BE2C (cell line): ENCODE data around the gene POLR3H.

Experiments
- DNase-seq: peaks from one replicate; pipeline ENCODE4 v3.0.0-alpha.2; 2020
- H3K27me3 ChIP-seq: fragments of 250-450 bp; sonication (Bioruptor Pico); 2 replicates; pipeline ENCODE4 v1.5.1; 2020; ENCODE audit warnings: mild to moderate bottlenecking
- H3K36me3 ChIP-seq: fragments of 250-450 bp; sonication (Bioruptor Pico); 2 replicates; pipeline ENCODE4 v1.5.1; 2020; ENCODE audit warnings: mild to moderate bottlenecking
- H3K4me1 ChIP-seq: fragments of 250-450 bp; sonication (Bioruptor Pico); 2 replicates; pipeline ENCODE4 v1.5.1; 2020
- H3K4me3 ChIP-seq: 2 replicates; pipeline ENCODE4 v1.5.1; 2011; ENCODE audit warnings: low read depth, low read length
- H3K9me3 ChIP-seq: fragments of 250-450 bp; sonication (Bioruptor Pico); 2 replicates; pipeline ENCODE4 v1.5.1; 2020
- CTCF ChIP-seq: IDR thresholded peaks from 2 replicates; pipeline ENCODE4 v1.5.1; 2012; ENCODE audit warnings: mild to moderate bottlenecking, low read depth, low read length

The POLR3H gene

GRCh38 chr22:41488076-41488475 is 56.2 kb downstream of the POLR3H start:
- no peak for TF ChIP-seq CTCF
- Histone ChIP-seq H3K36me3 (peaks cover 3% of the 10 kb centered on the region; the same call in 1 of the 2 replicates), H3K4me1 (peaks cover 14% of the 10 kb centered on the region), H3K27me3 (no peaks in the 10 kb centered on the region), H3K9me3 (no peaks in the 10 kb centered on the region), H3K4me3 (no peak overlapping the region)
- no peak for DNase-seq

GRCh38 chr22:41487037-41487935 is 57.0 kb downstream of the POLR3H start:
- Histone ChIP-seq H3K4me3 (no peak overlapping the region), H3K4me1 (peaks cover 14% of the 10 kb centered on the region), H3K27me3 (no peaks in the 10 kb centered on the region), H3K36me3 (peaks cover 3% of the 10 kb centered on the region; the same call in 1 of the 2 replicates), H3K9me3 (no peaks in the 10 kb centered on the region)
- no peak for DNase-seq
- no peak for TF ChIP-seq CTCF

GRCh38 chr22:41485033-41485432 is 59.2 kb downstream of the POLR3H start:
- no peak overlapping the region for H3K4me3 ChIP-seq
- TF ChIP-seq CTCF, result no peak
- peaks cover 3% of the 10 kb centered on the region; the same call in 1 of the 2 replicates for H3K36me3 ChIP-seq
- no peak for DNase-seq
- peaks cover 14% of the 10 kb centered on the region for H3K4me1 ChIP-seq
- H3K27me3 ChIP-seq, result no peaks in the 10 kb centered on the region
- no peaks in the 10 kb centered on the region for H3K9me3 ChIP-seq

- no peaks in the 10 kb centered on the region for H3K27me3 ChIP-seq
- TF ChIP-seq CTCF, result no peak
- no peaks in the 10 kb centered on the region; the same call in 1 of the 2 replicates for H3K36me3 ChIP-seq
- H3K4me3 ChIP-seq, result no peak overlapping the region
- no peak for DNase-seq
- peaks cover 6% of the 10 kb centered on the region for H3K4me1 ChIP-seq
- H3K9me3 ChIP-seq, result no peaks in the 10 kb centered on the region
These were observed 61.8 kb downstream of the POLR3H start for GRCh38 chr22:41482319-41482935.

- Histone ChIP-seq H3K4me1 (peaks cover under 1% of the 10 kb centered on the region), H3K27me3 (no peaks in the 10 kb centered on the region), H3K4me3 (no peak overlapping the region), H3K36me3 (no peaks in the 10 kb centered on the region; the same call in 1 of the 2 replicates), H3K9me3 (no peaks in the 10 kb centered on the region)
- TF ChIP-seq CTCF, result no peak
- DNase-seq, result no peak
These were observed 62.3 kb downstream of the POLR3H start for GRCh38 chr22:41481925-41482318.
